ENCODE results near the gene SASH1.
"Not testable (repeated sequence)": the region's sequence is repeated elsewhere in the genome, so short reads cannot be mapped to it uniquely, and the experiment has no call there.

The SASH1 gene

DNA sequence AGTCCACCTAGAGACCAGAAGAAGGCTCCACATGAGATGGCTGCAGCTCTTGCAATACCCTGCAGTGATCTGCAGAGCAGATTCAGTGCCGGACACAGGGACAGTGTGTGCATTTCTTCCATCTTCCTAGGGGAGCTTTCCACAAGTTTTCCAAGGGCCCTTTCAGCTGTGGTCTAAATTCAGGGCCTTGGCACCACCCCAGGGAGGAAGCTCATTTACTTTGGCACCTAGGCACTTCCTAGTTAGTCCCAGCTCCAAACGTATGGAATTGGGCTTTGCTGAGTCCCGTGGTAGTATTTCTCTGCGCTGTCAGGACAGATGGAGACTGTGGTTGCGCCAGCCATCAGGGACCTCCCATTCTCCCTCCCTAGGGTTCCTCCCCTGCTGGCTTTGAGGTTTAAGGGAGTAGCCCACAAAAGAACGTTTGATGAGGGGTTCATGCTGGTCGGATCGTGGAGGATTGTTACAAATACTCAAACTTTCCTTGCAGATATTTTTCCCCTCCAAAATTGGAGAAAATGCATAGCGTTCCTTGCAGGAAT, 221.9 kb downstream of the SASH1 start:
- DNase-seq: no peak

- DNase-seq: no peak
Measured at GRCh38 chr6:148565321-148565926, 222.8 kb downstream of the SASH1 start.

GRCh38 chr6:148565930-148566663, 223.5 kb downstream of the SASH1 start:
- no peak for DNase-seq

DNA sequence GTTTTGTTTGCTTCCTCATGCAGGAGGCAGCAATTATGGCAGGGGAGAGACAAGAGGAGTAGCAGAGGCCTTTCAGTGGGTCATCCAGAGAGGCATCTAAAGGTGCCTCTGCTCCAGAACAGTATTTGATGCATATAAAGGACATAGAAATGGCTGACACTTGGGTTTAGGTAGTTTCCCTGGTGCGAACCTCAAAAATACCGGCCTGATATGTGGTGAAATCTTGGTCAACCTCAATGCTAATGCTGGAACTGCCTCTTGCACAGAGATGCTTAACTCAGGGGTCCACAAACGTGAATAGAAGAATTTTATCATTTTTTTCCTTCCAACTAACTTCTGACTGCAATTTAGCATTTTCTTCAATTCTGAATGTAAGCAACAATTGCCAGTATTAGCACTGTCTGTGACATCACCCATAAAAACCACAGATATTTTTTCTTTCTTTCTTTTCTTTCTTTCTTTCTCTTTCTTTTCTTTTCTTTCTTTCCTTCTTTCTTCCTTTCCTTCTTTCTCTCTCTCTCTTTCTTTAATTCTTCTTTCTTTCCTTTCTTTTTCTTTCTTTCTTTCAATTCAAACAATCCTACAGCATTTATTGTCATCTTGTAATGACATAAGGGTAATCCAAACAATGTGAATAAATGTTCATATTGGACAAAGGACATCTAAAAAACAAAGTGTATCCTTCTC, 224.2 kb downstream of the SASH1 start:
- no peak for DNase-seq

DNA sequence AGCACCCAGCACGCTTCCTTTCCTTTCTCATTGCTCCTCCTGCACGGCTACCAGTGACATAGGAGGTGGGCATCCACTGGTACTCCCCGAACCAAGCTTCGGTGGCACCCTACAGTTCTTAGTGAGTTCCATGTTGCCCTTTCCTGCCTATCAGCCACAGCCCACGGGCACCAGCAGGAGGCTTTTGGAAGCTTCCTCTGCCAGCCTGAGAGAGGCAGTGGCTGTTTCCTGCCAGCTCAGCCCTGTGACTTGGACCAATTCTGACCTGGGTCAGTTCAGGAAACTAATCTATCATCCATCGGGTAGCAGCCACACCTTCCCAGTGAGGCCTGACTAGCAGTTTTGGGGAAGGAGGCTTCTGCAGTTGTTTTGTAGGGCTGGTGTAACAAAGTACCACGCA, 227.8 kb downstream of the SASH1 start:
- no peak for DNase-seq

DNA sequence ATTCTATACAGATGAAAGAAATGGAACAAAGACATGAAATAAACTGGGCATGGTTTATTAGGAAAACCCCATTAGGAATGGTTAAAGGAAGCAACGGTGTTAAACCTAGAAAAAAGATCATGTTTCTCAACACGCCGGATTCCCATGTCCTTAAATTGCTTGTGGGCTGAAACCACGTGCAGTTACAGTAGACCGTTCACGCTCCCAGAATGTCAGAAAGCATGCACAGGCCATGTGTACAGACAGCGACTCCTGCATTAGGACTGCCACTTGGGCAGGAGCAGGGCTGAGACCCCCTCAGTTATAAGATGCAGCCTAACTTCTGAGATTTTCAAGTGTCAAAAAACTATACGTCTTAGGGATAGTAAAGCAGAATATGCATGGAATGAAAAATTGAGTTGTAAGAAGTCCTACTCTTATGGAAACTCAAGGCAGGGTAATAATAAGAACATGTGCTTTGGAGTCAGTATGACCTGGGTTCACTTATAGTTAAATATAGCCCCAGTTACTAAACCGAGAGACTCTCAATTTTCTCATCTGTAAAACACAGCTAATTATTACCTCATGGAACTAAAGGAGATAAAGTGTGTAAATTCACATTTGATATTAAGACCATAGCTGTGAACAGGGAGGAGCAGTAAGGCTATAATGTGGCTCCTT, 230.2 kb downstream of the SASH1 start:
- no peak for DNase-seq

DNA sequence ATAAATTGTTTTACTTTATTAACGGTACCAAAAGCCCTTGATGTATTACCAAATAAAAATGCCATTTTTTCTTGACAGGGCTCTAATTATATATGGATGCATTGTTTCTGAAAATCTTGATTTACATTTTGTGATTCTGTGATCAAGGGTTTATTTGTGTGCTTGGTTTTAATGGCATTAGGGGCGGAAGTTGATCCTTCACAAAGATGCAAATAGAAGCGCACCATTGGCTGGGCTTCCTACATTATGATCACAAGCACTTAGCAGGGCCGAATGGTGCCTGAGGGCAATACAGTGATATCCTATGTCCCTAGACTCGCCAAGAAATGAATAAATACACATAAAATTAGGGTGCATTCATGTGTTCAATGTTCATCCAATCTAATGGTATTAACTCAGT, 231.3 kb downstream of the SASH1 start:
- DNase-seq: no peak

DNA sequence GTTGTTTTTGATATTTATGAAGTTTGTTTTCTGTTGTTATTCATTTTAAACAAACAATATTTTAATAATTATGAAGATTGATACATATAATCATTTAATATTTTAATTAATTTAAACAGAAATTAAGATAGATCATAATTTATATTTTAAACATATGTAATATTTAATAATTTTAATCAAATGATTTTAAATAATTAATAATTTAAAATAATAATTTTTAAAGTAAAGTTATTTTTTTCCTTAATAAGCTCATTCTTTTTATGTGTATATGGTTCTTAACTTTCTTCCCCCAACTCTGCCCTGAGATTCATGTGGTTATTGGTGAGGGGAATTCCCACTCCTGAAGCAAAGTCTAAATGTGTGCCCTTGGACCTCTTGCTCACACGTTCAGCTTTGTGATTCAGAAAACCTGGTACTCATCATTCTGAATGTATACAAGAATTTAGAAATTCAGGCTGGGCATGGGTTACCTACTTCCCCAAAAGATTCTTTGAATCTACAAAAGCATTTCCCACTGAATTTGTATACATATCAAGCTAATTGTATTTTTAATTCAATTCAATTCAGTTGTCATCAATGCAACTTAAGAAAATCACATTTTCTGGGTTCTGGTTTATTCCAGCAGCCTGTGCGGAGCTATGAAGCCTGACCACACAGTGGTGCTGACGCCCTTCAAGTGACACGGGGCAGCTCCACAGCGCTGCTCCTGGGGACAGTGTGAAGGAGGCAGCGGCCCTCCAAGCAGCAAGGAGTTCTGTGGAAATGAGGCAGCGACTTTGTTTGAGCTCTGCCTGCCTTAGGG, 235.2 kb downstream of the SASH1 start:
- DNase-seq: peak; percentile 38

- DNase-seq: no peak
Measured at GRCh38 chr6:148578489-148578814, 235.8 kb downstream of the SASH1 start.

- DNase-seq: no peak
Measured at GRCh38 chr6:148578837-148579565, 236.4 kb downstream of the SASH1 start.

- DNase-seq: no peak
Measured at GRCh38 chr6:148580442-148580841, 237.8 kb downstream of the SASH1 start.

- DNase-seq: no peak
Measured at GRCh38 chr6:148583631-148584030, 241.0 kb downstream of the SASH1 start.

- not testable (repeated sequence) for DNase-seq
Measured at GRCh38 chr6:148585641-148586040, 243.0 kb downstream of the SASH1 start.

DNA sequence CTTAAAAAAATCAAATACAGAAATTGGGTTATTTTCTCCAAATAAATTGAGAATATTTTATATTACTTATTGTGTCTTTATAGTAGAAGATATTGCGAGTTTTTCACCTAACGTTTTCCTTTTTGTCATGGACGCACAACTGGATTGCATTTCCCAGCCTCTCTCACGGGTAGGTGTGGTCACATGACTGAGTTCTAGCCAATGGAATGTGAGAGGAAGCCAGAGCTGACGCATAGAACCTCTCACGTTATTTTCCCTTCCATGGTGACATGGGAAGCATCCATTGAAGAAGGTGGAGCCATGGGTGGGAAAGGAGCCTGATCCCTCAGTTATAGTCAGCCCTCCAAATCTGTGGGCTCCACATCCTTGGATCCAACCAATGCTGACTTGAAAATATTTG, 248.2 kb downstream of the SASH1 start:
- DNase-seq: no peak

GRCh38 chr6:148591656-148592055, 249.0 kb downstream of the SASH1 start:
- DNase-seq: no peak

DNA sequence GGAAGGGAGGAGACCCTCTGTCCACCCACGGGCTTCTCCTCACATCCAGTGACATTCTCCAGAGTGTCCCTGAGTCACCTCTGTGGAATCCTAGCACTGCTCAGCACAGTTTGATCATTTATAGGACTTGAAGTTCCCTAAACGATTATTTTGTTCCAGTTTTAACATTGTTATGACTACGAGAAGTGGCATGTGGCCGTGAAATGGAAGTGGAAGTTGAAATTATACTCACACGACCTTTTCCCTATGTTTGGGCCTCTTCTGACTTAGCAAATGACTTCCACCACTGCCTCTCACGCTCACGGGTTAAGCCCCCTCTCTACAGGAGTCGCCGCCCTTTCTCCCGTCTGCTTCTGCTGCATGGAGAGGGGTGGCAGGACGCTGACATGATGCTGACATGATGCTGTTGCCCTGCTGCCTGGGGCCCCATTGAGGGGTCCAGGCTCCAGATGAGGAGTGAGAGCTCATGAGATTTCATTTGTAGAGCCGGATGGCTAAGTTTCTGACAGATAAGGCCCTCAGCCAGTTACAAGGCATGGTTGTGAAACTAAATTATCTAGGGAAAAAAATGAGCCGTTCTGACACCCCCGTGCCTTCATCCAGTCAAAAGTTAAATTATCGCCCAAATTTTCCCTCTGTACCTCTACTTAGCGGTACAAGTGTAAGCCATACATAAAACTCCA, 250.6 kb downstream of the SASH1 start:
- no peak for DNase-seq

GRCh38 chr6:148593813-148594170, 251.2 kb downstream of the SASH1 start:
- DNase-seq: no peak

GRCh38 chr6:148595550-148595949, 252.9 kb downstream of the SASH1 start:
- DNase-seq: no peak

GRCh38 chr6:148596891-148597455, 254.3 kb downstream of the SASH1 start:
- no peak for DNase-seq

DNA sequence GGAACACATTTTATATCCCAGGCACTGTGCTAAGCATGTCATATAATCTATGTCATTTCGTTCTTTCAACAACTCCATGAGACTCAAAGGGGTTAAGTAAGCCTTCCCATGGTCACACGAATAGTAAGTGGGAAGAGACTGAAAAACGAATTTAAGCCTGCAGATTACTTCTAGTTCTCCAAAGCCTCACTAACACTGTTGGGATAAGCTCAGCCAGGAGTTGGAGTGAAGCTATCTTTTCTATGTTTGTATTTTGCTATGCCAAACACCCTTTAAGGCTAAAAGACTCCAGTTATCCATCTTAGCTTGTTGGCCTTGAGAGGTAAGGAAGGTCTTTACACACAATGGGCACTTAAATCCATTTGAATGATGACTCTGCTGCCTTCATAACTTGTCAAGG, 256.1 kb downstream of the SASH1 start:
- DNase-seq: no peak

DNA sequence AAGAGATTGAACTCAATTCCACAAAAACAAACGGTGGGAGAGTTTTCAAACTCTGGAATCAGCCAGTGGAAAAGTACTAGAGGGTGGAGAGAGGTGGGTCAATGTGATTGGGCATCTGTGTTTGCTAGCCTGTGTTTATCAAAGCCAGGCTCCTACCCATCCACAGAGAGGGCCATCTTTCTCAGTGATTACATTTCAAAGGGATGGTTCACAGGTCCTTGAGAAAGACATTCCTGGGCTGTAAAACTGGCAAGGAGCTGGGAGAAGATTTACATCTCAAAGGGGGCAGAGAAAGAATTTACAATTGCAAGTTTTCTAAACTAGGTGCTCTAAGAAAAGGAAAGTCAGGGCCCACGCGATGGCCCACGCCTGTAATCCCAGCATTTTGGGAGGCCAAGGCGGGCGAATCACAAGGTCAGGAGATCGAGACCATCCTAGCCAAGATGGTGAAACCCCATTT, 257.4 kb downstream of the SASH1 start:
- no peak for DNase-seq
